HEK293 (cell line): ENCODE data around the gene BMP2K.

Source experiments
- ATF2 ChIP-seq: fragments of 450-650 bp; formaldehyde crosslinking; IDR thresholded peaks from 2 replicates; pipeline ENCODE4 v1.5.1; 2016; ENCODE audit warnings: missing biosample characterization, missing genetic modification characterization, low read depth
- CTCF ChIP-seq: fragments of 450-650 bp; formaldehyde crosslinking; IDR thresholded peaks from 2 replicates; pipeline ENCODE4 v1.5.1; 2016; ENCODE audit warnings: missing biosample characterization, missing genetic modification characterization
- REST ChIP-seq: fragments of 450-650 bp; formaldehyde crosslinking; IDR thresholded peaks from 2 replicates; pipeline ENCODE4 v1.5.1; 2016; ENCODE audit warnings: missing biosample characterization, missing genetic modification characterization
- SETDB1 ChIP-seq: IDR thresholded peaks from one replicate; pipeline ENCODE4 v1.6.1; 2017; ENCODE audit warnings: mild to moderate bottlenecking, low read length, moderate library complexity, mixed read lengths; ENCODE audit not compliant: insufficient read length
- ZNF24 ChIP-seq: fragments of 450-650 bp; formaldehyde crosslinking; IDR thresholded peaks from 2 replicates; pipeline ENCODE4 v1.5.1; 2016; ENCODE audit warnings: missing biosample characterization, missing genetic modification characterization
- ZNF416 ChIP-seq: fragments of 450-650 bp; formaldehyde crosslinking; IDR thresholded peaks from 2 replicates; pipeline ENCODE4 v1.5.1; 2016; ENCODE audit warnings: missing biosample characterization, missing genetic modification characterization

GRCh38 chr4:78953231-78953630, 177.1 kb downstream of the BMP2K start:
- TF ChIP-seq ZNF416 (tag by site-specific recombination) (no peak), ATF2 (tag by site-specific recombination) (no peak), SETDB1 (no peak), ZNF24 (no peak), CTCF (tag by site-specific recombination) (no peak), REST (tag by site-specific recombination) (no peak)
